HG02885 (cell line): ENCODE results near the gene FBXW11.

Experiments used
- ATAC-seq: cut with Tn5 transposase; IDR thresholded peaks from one replicate; pipeline ENCODE4 v1.9.1; 2021; ENCODE audit warnings: mild to moderate bottlenecking; ENCODE audit not compliant: unreplicated experiment, poor library complexity

FBXW11 gene

GRCh38 chr5:171882118-171882517, 124.3 kb downstream of the FBXW11 start:
- ATAC-seq = no peak

- ATAC-seq = no peak
Observed at GRCh38 chr5:171874234-171874633, 132.2 kb downstream of the FBXW11 start.

GRCh38 chr5:171872666-171873065, 133.8 kb downstream of the FBXW11 start:
- no peak for ATAC-seq

- no peak for ATAC-seq
Observed at GRCh38 chr5:171871711-171872110, 134.7 kb downstream of the FBXW11 start.

GRCh38 chr5:171869956-171870355, 136.5 kb downstream of the FBXW11 start:
- ATAC-seq = no peak

GRCh38 chr5:171868236-171868635, 138.2 kb downstream of the FBXW11 start:
- ATAC-seq = no peak

GRCh38 chr5:171867786-171868185, 138.7 kb downstream of the FBXW11 start:
- no peak for ATAC-seq

- no peak for ATAC-seq
Observed at GRCh38 chr5:171865471-171865870, 141.0 kb downstream of the FBXW11 start.

- ATAC-seq = no peak
Observed at GRCh38 chr5:171863935-171864334, 142.5 kb downstream of the FBXW11 start.

GRCh38 chr5:171862624-171863023, 143.8 kb downstream of the FBXW11 start:
- no peak for ATAC-seq

- no peak for ATAC-seq
Observed at GRCh38 chr5:171861381-171861780, 145.1 kb downstream of the FBXW11 start.

GRCh38 chr5:171858303-171858702, 148.1 kb downstream of the FBXW11 start:
- no peak for ATAC-seq

GRCh38 chr5:171857489-171857876, 149.0 kb downstream of the FBXW11 start:
- no peak for ATAC-seq

GRCh38 chr5:171855798-171856763, 150.4 kb downstream of the FBXW11 start:
- no peak for ATAC-seq

GRCh38 chr5:171855265-171855664, 151.2 kb downstream of the FBXW11 start:
- ATAC-seq = no peak

GRCh38 chr5:171852255-171852681, 154.2 kb downstream of the FBXW11 start:
- ATAC-seq = no peak

GRCh38 chr5:171851251-171851650, 155.2 kb downstream of the FBXW11 start:
- no peak for ATAC-seq

- ATAC-seq = no peak
Observed at GRCh38 chr5:171850324-171850947, 156.0 kb downstream of the FBXW11 start.

GRCh38 chr5:171849585-171850323, 156.7 kb downstream of the FBXW11 start:
- no peak for ATAC-seq

GRCh38 chr5:171848911-171849520, 157.4 kb downstream of the FBXW11 start:
- no peak for ATAC-seq
